NCI-H2107 treated with DMSO at 0.1 percent for 48 hours (cell line): ENCODE data around the gene TCP11.
A peak's percentile ranks its signal among the peaks of the same experiment; 100 is the strongest.
"Not testable (repeated sequence)": the region's sequence is repeated elsewhere in the genome, so short reads cannot be mapped to it uniquely, and the experiment has no call there.

ENCODE experiments used
- DNase-seq: peaks from one replicate; lab custom pipeline; 2025; ENCODE audit not compliant: unreplicated experiment; lab: John Stamatoyannopoulos, UW

Gene TCP11

DNA sequence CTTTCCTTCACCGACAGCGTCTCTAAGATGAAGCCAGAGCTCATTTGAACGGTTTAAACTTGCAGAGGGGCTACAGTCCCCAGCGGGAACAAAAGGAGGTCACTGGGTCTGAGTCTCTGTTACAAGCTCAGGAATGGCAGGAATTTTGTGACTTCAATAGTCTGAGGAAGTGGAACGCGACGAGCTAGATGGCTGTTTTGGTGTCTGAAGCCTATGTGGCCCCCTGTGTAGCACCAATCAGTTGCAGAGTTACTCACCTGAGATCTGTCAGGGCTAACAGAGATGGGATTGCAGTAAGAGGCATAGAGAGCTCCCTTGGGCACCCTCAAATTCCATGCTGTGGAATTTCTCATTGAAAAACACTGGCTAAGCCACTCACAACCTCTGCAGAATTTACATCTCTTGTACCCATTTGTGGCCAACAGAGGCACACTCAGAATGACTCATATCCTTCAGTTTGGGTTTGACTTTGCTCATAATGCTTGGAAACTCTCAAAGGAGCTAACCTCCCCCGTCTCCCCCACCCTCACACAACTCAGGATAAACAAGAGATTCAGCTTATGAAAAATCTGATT lies 7.1 kb upstream of the TCP11 start:
- DNase-seq: no peak

DNA sequence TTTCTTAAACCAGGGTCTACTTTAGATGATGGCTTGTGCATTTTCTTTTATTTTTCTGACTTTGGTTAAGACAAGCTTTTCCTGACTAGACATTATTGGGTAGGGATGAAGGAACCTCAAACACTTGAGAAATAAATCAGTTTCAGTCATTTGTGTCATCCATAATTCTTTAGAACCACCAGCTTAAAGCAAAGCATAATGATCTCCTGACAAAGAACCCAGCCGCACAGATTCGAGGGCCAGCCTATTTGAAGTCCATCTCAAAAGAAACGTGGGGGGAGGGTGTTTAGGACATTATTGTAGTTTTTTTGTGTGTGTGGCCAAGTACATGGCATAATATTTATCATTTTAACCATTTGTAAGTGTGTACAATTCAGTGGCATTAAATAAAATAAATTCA lies 6.3 kb upstream of the TCP11 start:
- no peak for DNase-seq

DNA sequence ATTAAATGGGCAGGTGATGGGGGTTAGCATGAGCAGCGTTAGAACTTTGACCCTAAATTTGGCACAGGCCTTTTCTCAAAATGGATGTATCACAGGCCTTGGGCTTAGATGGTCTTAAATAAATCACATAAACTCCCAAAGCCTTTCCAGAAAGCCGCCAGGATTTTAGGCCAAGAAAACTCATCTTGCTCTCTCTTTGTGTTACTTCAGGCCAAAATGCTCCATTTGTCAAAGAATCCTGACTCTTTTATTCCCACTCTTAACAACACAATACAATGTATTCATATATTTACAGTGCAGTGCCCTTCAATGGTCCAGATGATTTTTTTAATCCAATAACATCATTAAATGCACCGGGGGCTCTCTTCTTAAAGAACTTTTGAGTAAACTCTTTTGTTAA lies 5.9 kb upstream of the TCP11 start:
- DNase-seq: no peak

DNA sequence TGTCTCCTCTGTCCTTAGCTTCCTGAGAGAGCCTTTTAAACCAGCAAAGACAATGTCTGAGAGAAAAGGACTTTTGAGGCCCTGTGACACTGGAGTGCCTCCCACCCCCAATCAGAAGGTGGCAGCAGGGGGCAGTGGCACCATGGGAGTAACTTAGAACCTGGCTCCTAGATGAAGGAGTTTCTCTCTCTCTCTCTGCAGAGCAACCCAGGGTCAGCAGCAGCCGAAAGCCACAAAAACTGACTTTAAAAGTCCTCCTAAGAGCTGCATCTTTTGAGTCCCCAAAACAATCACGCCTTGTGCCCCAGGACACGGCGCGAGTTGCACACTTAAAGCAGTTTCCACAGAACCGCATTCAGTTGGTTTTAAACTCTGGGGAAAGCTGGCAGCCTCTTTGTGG lies 5.3 kb upstream of the TCP11 start:
- DNase-seq: no peak

DNA sequence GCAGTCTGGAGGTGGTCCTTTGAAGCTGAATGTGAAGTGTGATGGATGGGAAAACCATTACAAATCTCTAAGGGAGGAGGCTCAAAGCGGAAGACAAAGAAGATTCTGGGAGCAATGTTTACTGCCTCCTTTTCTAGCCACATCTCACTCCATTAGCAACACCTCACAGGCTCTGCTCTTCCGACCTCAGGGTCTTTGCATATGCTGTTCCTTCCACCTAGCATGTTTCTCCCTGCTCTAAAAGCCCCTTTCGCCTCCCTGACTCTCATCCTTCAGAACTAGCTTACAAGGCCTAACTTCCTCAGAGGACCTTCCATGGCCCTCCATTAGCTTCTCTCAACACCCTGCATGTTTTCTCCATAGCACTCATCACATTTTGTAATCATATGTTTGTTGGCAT lies 4.6 kb upstream of the TCP11 start:
- DNase-seq: no peak

DNA sequence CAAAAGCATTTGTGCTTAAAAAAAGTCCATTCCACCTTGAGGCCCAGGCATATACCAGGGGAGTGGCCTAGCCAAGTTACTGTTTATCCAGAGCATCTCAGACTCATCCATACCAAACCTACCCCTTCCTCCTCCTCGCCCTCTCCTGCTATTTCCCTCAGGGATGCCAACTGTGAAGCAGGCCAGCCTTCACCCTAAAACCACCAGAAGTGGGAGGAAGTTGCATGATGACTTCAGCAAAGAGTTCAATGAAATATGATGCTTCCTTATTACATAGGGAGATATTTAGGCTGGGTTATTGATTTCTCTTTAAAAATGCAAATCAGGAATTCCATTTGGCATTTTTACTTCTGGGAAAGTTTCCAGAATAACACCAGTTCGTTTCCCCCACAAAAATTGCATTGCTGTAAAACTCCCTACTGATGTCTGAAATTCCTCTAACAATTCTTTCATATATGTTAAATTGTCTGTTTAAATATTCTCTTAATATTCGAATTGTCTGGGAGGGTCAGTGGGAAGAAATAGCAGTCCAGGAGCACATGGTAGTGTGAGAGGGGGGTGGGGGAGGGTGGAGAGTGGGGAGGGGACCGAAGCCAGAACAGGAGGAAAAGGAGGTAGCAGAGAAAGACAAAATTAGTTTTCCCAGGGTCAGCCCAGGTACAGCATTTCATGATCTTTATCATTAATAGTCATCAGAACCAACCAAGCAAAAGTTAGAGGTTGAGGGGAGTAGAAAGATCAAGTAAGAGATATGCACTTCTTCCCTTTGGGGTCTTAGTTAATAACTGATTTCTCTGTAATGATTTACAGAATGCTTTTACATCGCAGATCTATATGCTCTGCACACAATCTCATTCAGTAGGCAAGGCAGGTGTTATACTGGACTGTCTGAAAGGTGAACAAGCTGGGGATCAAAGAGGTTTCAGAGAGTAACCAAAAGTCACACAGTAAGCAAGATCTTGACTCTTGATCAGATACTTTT lies 1.7 kb upstream of the TCP11 start:
- DNase-seq: no peak

GRCh38 chr6:35140639-35141006 lies 516 bp downstream of the TCP11 start:
- no peak for DNase-seq

DNA sequence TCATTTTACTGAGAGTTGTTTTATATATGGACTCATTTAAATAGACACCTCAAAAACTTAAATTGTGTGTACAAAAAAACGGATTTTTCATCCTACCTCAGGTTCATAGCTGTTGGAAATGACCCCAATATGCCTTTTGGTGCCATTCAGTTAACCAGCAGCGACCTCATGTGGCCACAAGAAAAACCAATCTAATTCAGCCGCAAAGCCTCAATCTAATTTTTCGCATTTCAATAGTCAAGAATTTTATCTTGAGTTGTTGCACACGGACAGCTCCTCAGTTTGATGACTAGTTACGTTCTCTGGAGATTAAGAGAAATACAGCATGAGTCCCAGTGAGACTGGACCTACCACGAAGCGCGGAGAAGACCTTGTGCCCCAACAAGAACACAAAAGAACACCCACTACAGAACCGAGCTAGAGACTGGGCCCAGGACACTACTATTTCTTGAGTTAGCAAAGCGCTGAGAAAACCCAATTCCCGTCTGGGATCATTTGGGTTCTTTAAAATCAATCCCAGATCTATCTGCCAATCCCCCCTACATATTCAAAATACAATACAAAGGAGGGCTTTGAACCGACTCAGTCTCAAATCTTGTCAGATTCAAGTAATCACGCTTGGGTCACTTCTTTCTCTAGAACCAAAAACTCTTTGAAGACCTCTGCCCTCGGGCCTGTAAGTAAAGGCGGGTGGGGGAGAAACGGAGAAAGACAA lies 1.1 kb downstream of the TCP11 start:
- peak; percentile 7 for DNase-seq

GRCh38 chr6:35139470-35139869 lies 1.7 kb downstream of the TCP11 start:
- DNase-seq: no peak

DNA sequence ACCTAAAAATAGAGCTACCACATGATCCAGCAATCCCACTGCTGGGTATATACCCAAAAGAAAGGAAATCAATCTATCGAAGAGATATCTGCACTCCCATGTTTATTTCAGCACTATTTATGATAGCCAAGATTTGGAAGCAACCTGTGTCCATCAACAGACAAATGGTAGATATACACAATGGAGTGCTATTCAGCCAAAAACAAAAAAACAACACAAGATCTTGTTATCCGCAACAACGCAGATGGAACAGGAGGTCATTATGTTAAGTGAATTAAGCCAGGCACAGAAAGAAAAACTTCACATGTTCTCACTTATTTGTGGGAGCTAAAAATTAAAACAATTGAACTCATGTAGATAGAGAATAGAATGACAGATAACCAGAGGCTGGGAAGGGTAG lies 2.9 kb downstream of the TCP11 start:
- DNase-seq: not testable (repeated sequence)

- DNase-seq: no peak
These were observed 5.0 kb downstream of the TCP11 start for GRCh38 chr6:35136185-35136584.

DNA sequence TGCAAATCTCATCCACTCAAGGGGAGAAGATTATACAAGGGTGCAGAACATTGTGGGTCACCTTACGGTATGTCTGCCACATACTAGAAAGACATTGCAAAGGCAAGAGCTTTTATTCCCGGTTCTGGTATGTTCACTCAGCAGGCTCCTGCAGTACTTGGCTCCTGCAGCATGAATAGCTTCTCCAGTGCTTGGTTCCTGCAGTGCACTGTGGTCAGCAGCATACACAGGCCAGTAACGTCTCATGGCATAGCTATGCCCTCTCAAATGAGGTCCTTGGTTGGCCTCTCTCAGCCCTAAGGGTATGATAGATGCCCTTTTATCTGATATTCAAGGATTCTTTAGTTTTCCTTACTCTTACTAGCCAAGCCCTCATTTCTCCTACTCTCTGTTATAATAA lies 12.6 kb downstream of the TCP11 start:
- no peak for DNase-seq

DNA sequence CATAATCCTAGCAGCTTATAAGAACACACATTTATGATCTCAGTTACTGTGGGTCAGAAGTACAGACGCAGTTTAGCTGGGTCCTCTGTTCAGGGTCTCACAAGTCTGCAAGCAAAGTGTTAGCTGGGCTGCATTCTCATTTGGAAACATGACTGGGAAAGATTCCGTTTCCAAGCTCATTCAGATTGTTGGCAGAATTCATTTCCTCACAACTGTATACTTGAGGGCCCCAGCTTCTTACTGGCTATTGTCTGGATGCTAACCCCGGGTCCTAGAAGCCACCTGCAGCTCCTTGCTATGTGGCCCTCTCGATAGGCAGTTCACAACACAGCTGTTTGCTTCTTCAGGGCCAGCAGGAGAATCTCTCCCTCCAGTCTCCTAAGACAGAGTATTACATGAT lies 13.1 kb downstream of the TCP11 start:
- no peak for DNase-seq

DNA sequence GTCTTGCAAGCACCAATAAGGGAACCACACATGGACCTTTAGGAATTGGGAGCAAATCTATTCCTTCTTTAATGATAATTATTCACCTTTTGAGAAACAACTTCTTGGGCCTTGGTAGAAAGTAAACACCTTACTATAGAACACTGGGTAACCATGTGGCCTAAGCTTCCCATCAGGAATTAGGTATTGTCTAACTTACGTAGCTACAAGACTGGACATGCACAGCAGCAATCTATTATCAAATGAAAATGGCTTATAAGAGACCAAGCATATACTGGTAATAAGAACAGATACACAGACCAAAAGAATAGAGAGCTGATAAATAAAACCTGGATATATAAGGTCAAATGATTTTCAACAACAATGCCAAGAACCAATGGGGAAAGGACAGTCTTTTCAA lies 16.8 kb downstream of the TCP11 start:
- DNase-seq: no peak

- no peak for DNase-seq
These were observed 20.4 kb downstream of the TCP11 start for GRCh38 chr6:35120746-35121145.

GRCh38 chr6:35108309-35108885 lies 32.7 kb downstream of the TCP11 start:
- no peak for DNase-seq

- not testable (repeated sequence) for DNase-seq
These were observed 33.4 kb downstream of the TCP11 start for GRCh38 chr6:35107761-35108160.

GRCh38 chr6:35107208-35107607 lies 33.9 kb downstream of the TCP11 start:
- DNase-seq: not testable (repeated sequence)

DNA sequence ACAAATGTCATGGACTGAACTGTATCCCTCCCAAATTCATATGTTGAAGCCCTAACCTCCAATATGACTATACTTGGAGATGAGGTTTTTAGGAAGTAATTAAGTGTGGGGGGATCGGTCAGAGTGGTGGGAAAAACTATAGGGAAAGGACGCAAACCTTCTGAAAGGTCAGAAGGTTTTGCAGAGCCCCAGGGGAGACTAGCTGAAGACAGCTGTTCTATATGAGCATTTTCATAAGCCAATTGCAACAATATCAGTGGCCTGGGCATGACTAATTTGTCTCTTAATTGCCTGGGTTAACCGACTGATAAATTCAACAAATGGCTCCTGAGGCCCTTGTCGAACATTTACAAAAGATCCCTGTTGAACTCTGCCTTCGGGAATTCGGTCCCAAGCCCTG lies 35.1 kb downstream of the TCP11 start:
- DNase-seq: not testable (repeated sequence)

DNA sequence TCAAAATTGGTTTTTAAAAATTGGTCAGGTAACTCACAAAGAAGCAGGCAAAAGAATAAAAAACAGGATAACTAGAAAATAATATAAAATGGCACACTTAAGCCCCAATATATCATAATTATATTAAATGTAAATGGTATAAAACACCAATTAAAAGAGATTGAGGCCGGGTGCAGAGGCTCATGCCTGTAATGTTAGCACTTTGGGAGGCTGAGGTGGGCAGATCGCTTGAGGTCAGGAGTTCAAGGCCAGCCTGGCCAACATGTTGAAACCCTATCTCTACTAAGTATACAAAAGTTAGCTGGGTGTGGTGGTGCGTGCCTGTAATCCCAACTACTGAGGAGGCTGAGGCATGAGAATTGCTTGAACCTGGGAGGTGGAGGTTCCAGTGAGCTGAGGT lies 36.1 kb downstream of the TCP11 start:
- DNase-seq: no peak

- DNase-seq: no peak
These were observed 42.0 kb downstream of the TCP11 start for GRCh38 chr6:35099116-35099515.
